Stomach (tissue), 9 donors: ENCODE results near the gene CNTF. TPM values are rescaled to one million over a fixed set of nuclear protein-coding genes. Genes with fewer than 3 reads are reported as not detected.

ENCODE experiments used
- DNase-seq, 2 donors: peaks; one replicate each; pipeline versions ENCODE4 v3.0.0 to v3.0.0-alpha.2; 2013 to 2019
- H3K27ac ChIP-seq, 5 donors: fragments of 200-600 bp in 4 of 5; sonication (generic) in 4 of 5; one replicate each; pipeline ENCODE4 v1.5.1; 2013 to 2019; ENCODE audit warnings: mild to moderate bottlenecking in 1 of 5, moderate library complexity in 1 of 5
- H3K27me3 ChIP-seq, 3 donors: fragments of 200-600 bp; sonication (generic); one replicate each; pipeline ENCODE4 v1.5.1; 2017 to 2019; ENCODE audit warnings: mixed run types in 1 of 3
- H3K36me3 ChIP-seq, 4 donors: fragments of 200-600 bp; sonication (generic); 1 replicate in 3 of 4; 2 replicates in 1 of 4; pipeline ENCODE4 v1.5.1; 2016 to 2019
- H3K4me1 ChIP-seq, 4 donors: fragments of 200-600 bp; sonication (generic); one replicate each; pipeline ENCODE4 v1.5.1; 2016 to 2019
- H3K4me3 ChIP-seq, 4 donors: fragments of 200-600 bp; sonication (generic) in 3 of 4; one replicate each; pipeline ENCODE4 v1.5.1; 2016 to 2019; ENCODE audit warnings: mild to moderate bottlenecking in 1 of 4
- H3K9me3 ChIP-seq, 4 donors: fragments of 200-600 bp; sonication (generic); one replicate each; pipeline ENCODE4 v1.5.1; 2016 to 2019
- CTCF ChIP-seq, 7 experiments: fragments of 450-650 bp in 4 of 7; fragments of 200-600 bp in 3 of 7; sonication (generic) in 3 of 7; IDR thresholded peaks; one replicate each; pipeline ENCODE4 v1.5.1; 2016 to 2019; ENCODE audit warnings: antibody characterized with exemption in 7 of 7, control low read depth in 2 of 7, mild to moderate bottlenecking in 1 of 7
- EP300 ChIP-seq: sonication (generic); formaldehyde crosslinking; IDR thresholded peaks from one replicate; pipeline ENCODE4 v1.6.1; 2017; ENCODE audit warnings: antibody characterized with exemption
- POLR2A ChIP-seq, 4 donors: fragments of 450-650 bp; IDR thresholded peaks; one replicate each; pipeline ENCODE4 v1.6.1; 2016; ENCODE audit warnings: antibody characterized with exemption in 4 of 4, control low read depth in 2 of 4, mild to moderate bottlenecking in 1 of 4, moderate library complexity in 1 of 4
- POLR2AphosphoS5 ChIP-seq, 3 donors: sonication (generic); formaldehyde crosslinking; IDR thresholded peaks; one replicate each; pipeline ENCODE4 v1.6.1; 2016; ENCODE audit warnings: antibody characterized with exemption in 3 of 3
- WGBS, 5 donors: extraction: QIAGEN DNeasy Blood & Tissue Kit in 3 of 5; methylation state at CpG; one replicate each; pipeline versions ENCODE4 v1.1.5 to v1.1.7; 2013 to 2018; 5-methylcytosine and 5-hydroxymethylcytosine counted together
- intact Hi-C: fragments of 100-400 bp; cut with DNase I; formaldehyde crosslinking; loops from one replicate; pipeline ENCODE4 v1.15.1; 2023; ENCODE audit warnings: low total_unique reads
- polyA plus RNA-seq, 3 donors: library from polyadenylated mRNA; stranded (reverse); fragments of 200-250 nt; gene quantifications; one replicate each; pipeline ENCODE4 v1.2.3, GENCODE V29; 2013
- total RNA-seq, 5 donors: library from RNA; depleted of rRNA; stranded (reverse); fragments of >200 nt; gene quantifications; one replicate each; pipeline versions ENCODE4 v1.1.0 to v1.2.3, GENCODE V29; 2014 to 2016
- donor health status: healthy with polysubstance abuse.
- donor health status: Bipolar disorder and iron deficiency.
- donor health status: healthy.

Gene CNTF
- total and polyA plus RNA-seq, 8 donors, result 0.25 to 3.9 (median 0.60) TPM; not detected in 4

GRCh38 chr11:58617976-58618557 lies 4.4 kb upstream of the CNTF start:
- WGBS, 5 donors, result 64 to 77% (median 73%) methylated on average over 4 of the region's 4 CpGs
- H3K27ac ChIP-seq, result no peak overlapping the region
- H3K4me1 ChIP-seq, result peaks cover 0 to 19% (median 0%) of the 10 kb centered on the region in 4 donors
- H3K9me3 ChIP-seq, result no peaks in the 10 kb centered on the region
- TF ChIP-seq POLR2AphosphoS5 (IDR thresholded peaks at IDR 0.05), result no peak
- no peak for TF ChIP-seq CTCF (IDR thresholded peaks at IDR 0.05)
- TF ChIP-seq POLR2A (IDR thresholded peaks at IDR 0.05), result no peak
- no peak for TF ChIP-seq EP300
- no peak overlapping the region for H3K4me3 ChIP-seq
- DNase-seq, result peak in 1 of 2 donors; percentile 28
- H3K36me3 ChIP-seq, result peaks cover 38 to 100% (median 95%) of the 10 kb centered on the region in 4 donors
- intact Hi-C loops, result no loop called here
- no peaks in the 10 kb centered on the region for H3K27me3 ChIP-seq

- H3K27ac ChIP-seq, result no peak overlapping the region
- intact Hi-C loops, result no loop called here
Observed at GRCh38 chr11:58621586-58622262, 741 bp upstream of the CNTF start.

GRCh38 chr11:58625086-58625485 lies 2.6 kb downstream of the CNTF start:
- Histone ChIP-seq H3K9me3 (no peaks in the 10 kb centered on the region), H3K36me3 (peaks cover 6 to 64% (median 55%) of the 10 kb centered on the region in 4 donors), H3K27ac (no peak overlapping the region), H3K4me1 (peaks cover 0 to 13% (median 6%) of the 10 kb centered on the region in 4 donors), H3K4me3 (no peak overlapping the region), H3K27me3 (no peaks in the 10 kb centered on the region)
- no peak for TF ChIP-seq POLR2A (IDR thresholded peaks at IDR 0.05)
- no peak for TF ChIP-seq EP300
- 92 to 99% (median 98%) methylated on average over 4 of the region's 4 CpGs for WGBS, 5 donors
- intact Hi-C loops, result no loop called here
- DNase-seq, result no peak

More at GRCh38 chr11:58621586-58622262, 741 bp upstream of the CNTF start:
- TF ChIP-seq CTCF (IDR thresholded peaks at IDR 0.05) (no peak), EP300 (no peak)
- H3K4me1 ChIP-seq, result peaks cover 0 to 9% (median 0%) of the 10 kb centered on the region in 4 donors
- H3K36me3 ChIP-seq, result peaks cover 31 to 94% (median 89%) of the 10 kb centered on the region in 4 donors
- no peaks in the 10 kb centered on the region for H3K9me3 ChIP-seq
- 87 to 95% (median 90%) methylated on average over 4 of the region's 4 CpGs for WGBS, 5 donors
- no peak for DNase-seq
- H3K27me3 ChIP-seq, result no peaks in the 10 kb centered on the region
- H3K4me3 ChIP-seq, result no peak overlapping the region

GRCh38 chr11:58625826-58626460 lies 3.5 kb downstream of the CNTF start:
- peaks cover 6 to 55% (median 48%) of the 10 kb centered on the region in 4 donors for H3K36me3 ChIP-seq
- intact Hi-C loops, result no loop called here
- H3K4me1 ChIP-seq, result peaks cover 0 to 13% (median 6%) of the 10 kb centered on the region in 4 donors
- no peak overlapping the region for H3K27ac ChIP-seq
- WGBS, 5 donors, result 83 to 96% (median 89%) methylated on average over 4 of the region's 4 CpGs
- no peak for TF ChIP-seq POLR2AphosphoS5 (IDR thresholded peaks at IDR 0.05)
- TF ChIP-seq EP300, result no peak
- no peak for TF ChIP-seq POLR2A (IDR thresholded peaks at IDR 0.05)
- no peak for TF ChIP-seq CTCF (IDR thresholded peaks at IDR 0.05)
- DNase-seq, result no peak
- H3K4me3 ChIP-seq, result no peak overlapping the region
- H3K9me3 ChIP-seq, result no peaks in the 10 kb centered on the region
- no peaks in the 10 kb centered on the region for H3K27me3 ChIP-seq
